MM.1S (cell line): ENCODE measurements around the gene ZFPM1.

Experiments used
- DNase-seq: peaks from one replicate; pipeline ENCODE4 v3.0.0-alpha.2; 2015
- H2AFZ ChIP-seq: fragments of 300-600 bp; sonication (generic); 2 replicates; pipeline ENCODE4 v1.6.0; 2016; ENCODE audit warnings: antibody characterized with exemption, low read length
- H3F3A ChIP-seq: fragments of 300-600 bp; sonication (generic); 2 replicates; pipeline ENCODE4 v1.6.1; 2016; ENCODE audit warnings: mild to moderate bottlenecking, antibody characterized with exemption, low read length, moderate library complexity, mixed read lengths; ENCODE audit not compliant: insufficient read depth
- H3K27ac ChIP-seq: fragments of 300-600 bp; sonication (generic); 2 replicates; pipeline ENCODE4 v1.5.1; 2016; ENCODE audit warnings: mild to moderate bottlenecking, low read length
- H3K27me3 ChIP-seq: fragments of 300-600 bp; sonication (generic); replicated peaks from 2 replicates; pipeline ENCODE4 v1.6.0; 2016; ENCODE audit warnings: low read length; ENCODE audit not compliant: insufficient read depth
- H3K36me3 ChIP-seq: fragments of 300-600 bp; sonication (generic); replicated peaks from 2 replicates; pipeline ENCODE4 v1.6.1; 2016; ENCODE audit warnings: mild to moderate bottlenecking, low read length, mixed read lengths; ENCODE audit not compliant: insufficient read depth
- H3K4me1 ChIP-seq: fragments of 300-600 bp; sonication (generic); 2 replicates; pipeline ENCODE4 v1.6.1; 2016; ENCODE audit warnings: low read length, mixed read lengths
- H3K4me2 ChIP-seq: fragments of 300-600 bp; sonication (generic); 2 replicates; pipeline ENCODE4 v1.6.0; 2016; ENCODE audit warnings: low read depth, low read length
- H3K4me3 ChIP-seq: fragments of 300-600 bp; sonication (generic); 2 replicates; pipeline ENCODE4 v1.5.1; 2016; ENCODE audit warnings: low read length, mixed read lengths
- H3K79me2 ChIP-seq: fragments of 300-600 bp; sonication (generic); 2 replicates; pipeline ENCODE4 v1.6.1; 2016; ENCODE audit warnings: mixed run types, low read length, mixed read lengths
- H3K9ac ChIP-seq: fragments of 300-600 bp; sonication (generic); 2 replicates; pipeline ENCODE4 v1.6.1; 2016; ENCODE audit warnings: low read length, mixed read lengths
- H3K9me2 ChIP-seq: fragments of 300-600 bp; sonication (generic); replicated peaks from 2 replicates; pipeline ENCODE4 v1.6.1; 2016; ENCODE audit warnings: mild to moderate bottlenecking, low read length, mixed read lengths; ENCODE audit not compliant: insufficient read depth
- H3K9me3 ChIP-seq: fragments of 300-600 bp; sonication (generic); replicated peaks from 2 replicates; pipeline ENCODE4 v1.6.1; 2016; ENCODE audit warnings: mild to moderate bottlenecking, low read length, mixed read lengths; ENCODE audit not compliant: insufficient read depth
- H4K20me1 ChIP-seq: fragments of 300-600 bp; sonication (generic); 2 replicates; pipeline ENCODE4 v1.6.1; 2016; ENCODE audit warnings: mild to moderate bottlenecking, low read length, moderate library complexity, mixed read lengths; ENCODE audit not compliant: insufficient read depth
- CTCF ChIP-seq: fragments of 300-600 bp; sonication (generic); IDR thresholded peaks from 2 replicates; pipeline ENCODE4 v1.5.1; 2016; ENCODE audit warnings: antibody characterized with exemption, low read length, mixed read lengths
- EZH2 ChIP-seq: fragments of 300-600 bp; sonication (generic); optimal IDR thresholded peaks from 2 replicates; pipeline ENCODE3; 2017; ENCODE audit warnings: low read depth, mild to moderate bottlenecking, antibody characterized with exemption, low read length, mixed read lengths
- EZH2phosphoT487 ChIP-seq: fragments of 300-600 bp; sonication (generic); IDR thresholded peaks from 2 replicates; pipeline ENCODE4 v1.6.1; 2018; ENCODE audit warnings: antibody characterized with exemption, low read length

Gene ZFPM1

GRCh38 chr16:88476203-88476602 lies 23.1 kb downstream of the ZFPM1 start:
- no peaks in the 10 kb centered on the region; the same call in 1 of the 2 replicates for H3K79me2 ChIP-seq
- H3K27me3 ChIP-seq, result no peaks in the 10 kb centered on the region
- H3K9me2 ChIP-seq, result no peaks in the 10 kb centered on the region
- H3F3A ChIP-seq, result no peaks in the 10 kb centered on the region
- H3K36me3 ChIP-seq, result no peaks in the 10 kb centered on the region
- H3K9me3 ChIP-seq, result no peaks in the 10 kb centered on the region
- no peak overlapping the region for H3K4me3 ChIP-seq
- no peaks in the 10 kb centered on the region for H3K4me1 ChIP-seq
- H4K20me1 ChIP-seq, result no peaks in the 10 kb centered on the region
- TF ChIP-seq EZH2, result no peak
- TF ChIP-seq CTCF, result no peak
- TF ChIP-seq EZH2phosphoT487, result no peak
- no peak overlapping the region for H3K4me2 ChIP-seq
- no peak overlapping the region for H3K27ac ChIP-seq
- H2AFZ ChIP-seq, result no peak overlapping the region
- DNase-seq, result no peak
- no peak overlapping the region for H3K9ac ChIP-seq

GRCh38 chr16:88476817-88477397 lies 23.8 kb downstream of the ZFPM1 start:
- no peaks in the 10 kb centered on the region for H3K27me3 ChIP-seq
- H3K36me3 ChIP-seq, result no peaks in the 10 kb centered on the region
- no peak for DNase-seq
- no peak overlapping the region for H3K4me2 ChIP-seq
- H2AFZ ChIP-seq, result no peak overlapping the region
- no peak overlapping the region for H3K4me3 ChIP-seq
- no peaks in the 10 kb centered on the region for H3F3A ChIP-seq
- H3K27ac ChIP-seq, result no peak overlapping the region
- no peaks in the 10 kb centered on the region for H3K4me1 ChIP-seq
- TF ChIP-seq EZH2 (no peak), EZH2phosphoT487 (no peak), CTCF (no peak)
- no peaks in the 10 kb centered on the region; the same call in 1 of the 2 replicates for H3K79me2 ChIP-seq
- no peaks in the 10 kb centered on the region for H3K9me2 ChIP-seq
- H3K9ac ChIP-seq, result no peak overlapping the region
- H4K20me1 ChIP-seq, result no peaks in the 10 kb centered on the region
- no peaks in the 10 kb centered on the region for H3K9me3 ChIP-seq

GRCh38 chr16:88477631-88478519 lies 24.8 kb downstream of the ZFPM1 start:
- Histone ChIP-seq H3F3A (no peaks in the 10 kb centered on the region), H2AFZ (no peak overlapping the region), H3K36me3 (no peaks in the 10 kb centered on the region), H3K79me2 (no peaks in the 10 kb centered on the region; the same call in 1 of the 2 replicates), H3K4me2 (no peak overlapping the region), H3K9me2 (no peaks in the 10 kb centered on the region), H3K9ac (no peak overlapping the region), H3K4me3 (no peak overlapping the region), H3K4me1 (no peaks in the 10 kb centered on the region), H4K20me1 (no peaks in the 10 kb centered on the region), H3K9me3 (no peaks in the 10 kb centered on the region), H3K27me3 (no peaks in the 10 kb centered on the region), H3K27ac (no peak overlapping the region)
- TF ChIP-seq EZH2, result no peak
- no peak for TF ChIP-seq EZH2phosphoT487
- no peak for TF ChIP-seq CTCF
- no peak for DNase-seq
